Activated CD4-positive, alpha-beta T cell treated with anti-CD3 and anti-CD28 coated beads, Interleukin-2, Interleukin-4, amounts not matched to agents 100 ng/mL and 50 ng/mL, durations not matched to agents 16 hours and 8 hours (primary cell): ENCODE data around the gene BTBD7.

Experiments used
- DNase-seq: peaks from one replicate; pipeline ENCODE4 v3.0.0-alpha.2; 2020; ENCODE audit warnings: low spot score

BTBD7 gene

DNA sequence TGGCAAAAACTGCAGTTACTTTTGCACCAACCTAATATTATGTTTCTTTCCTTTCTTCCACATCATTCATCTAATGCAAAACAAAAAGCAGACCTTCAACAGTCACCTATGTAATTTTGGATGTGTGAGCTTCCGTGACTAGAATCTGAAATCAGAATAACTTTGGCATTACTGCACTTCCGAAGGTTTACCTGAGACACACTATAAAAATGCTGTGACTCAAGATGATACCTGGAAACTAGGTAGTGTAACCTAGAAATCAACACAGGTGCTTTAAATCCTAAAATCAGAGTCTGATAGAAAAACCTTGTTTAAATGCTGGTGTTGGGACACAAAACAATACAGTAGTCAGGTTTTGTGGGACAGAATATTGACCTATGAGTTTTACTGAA lies 2.2 kb downstream of the BTBD7 start:
- no peak for DNase-seq

DNA sequence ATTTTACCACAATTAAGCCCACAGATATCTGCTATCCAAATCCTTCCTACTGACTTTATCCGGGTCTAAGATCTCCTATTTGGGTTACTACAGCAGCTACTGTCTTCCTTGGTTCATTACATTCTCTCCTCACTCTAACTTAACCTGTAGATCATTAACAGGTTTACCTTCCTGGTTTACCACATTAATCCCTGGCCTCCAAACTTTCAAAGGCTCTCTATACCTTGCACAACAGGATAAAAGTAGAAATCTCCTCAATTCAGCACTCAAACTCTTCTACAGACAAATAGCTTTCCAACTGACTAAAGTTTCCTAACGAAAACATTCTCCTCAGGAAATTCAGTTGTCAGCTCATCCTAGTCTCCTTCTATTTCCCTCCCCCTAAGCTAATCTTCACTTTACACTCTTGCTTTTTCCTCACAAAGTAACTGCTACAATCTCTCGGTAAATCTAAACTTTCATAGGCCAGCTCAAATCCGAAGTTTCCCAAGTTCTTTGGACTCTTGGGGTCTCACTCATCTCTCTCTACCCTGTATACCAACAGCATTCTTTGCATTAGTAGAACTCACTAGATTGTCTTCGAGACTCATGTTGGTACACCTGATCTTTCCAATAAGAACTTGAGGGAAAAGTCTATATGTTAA lies 2.7 kb downstream of the BTBD7 start:
- DNase-seq, result no peak

DNA sequence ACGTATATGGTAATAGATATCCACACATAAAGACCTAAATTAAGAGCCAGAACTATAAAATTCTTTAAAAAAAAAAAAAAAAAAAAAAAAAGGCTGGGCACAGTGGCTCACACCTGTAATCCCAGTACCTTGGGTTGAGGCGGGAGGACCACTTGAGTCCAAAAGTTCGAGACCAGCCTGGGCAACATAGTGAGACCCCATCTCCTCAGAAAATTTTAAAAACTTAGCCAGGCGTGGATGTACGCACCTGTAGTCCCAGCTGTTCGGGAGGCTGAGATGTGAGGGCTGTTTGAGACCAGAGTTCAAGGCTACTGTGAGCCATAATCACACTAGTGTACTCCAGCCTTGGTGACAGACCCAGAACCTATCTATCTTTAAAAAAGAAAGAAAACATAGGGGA lies 4.3 kb downstream of the BTBD7 start:
- DNase-seq, result no peak

DNA sequence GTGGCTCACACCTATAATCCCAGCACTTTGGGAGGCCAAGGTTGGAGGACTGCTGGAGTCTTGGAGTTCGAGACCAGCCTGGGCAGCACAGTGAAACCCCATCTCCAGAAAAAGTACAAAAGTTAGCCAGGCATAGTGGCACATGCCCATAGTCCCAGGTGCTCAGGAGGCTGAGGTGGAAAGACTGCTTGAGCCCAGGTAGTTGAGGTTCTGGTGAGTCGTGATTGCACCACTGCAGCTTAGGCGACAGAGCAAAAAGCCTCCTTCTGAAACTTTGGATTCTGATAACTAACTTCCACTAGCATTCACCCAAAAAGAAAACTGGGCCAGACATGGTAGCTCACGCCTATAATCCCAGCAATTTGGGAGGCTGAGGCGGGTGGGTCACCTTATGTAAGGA lies 6.6 kb downstream of the BTBD7 start:
- no peak for DNase-seq

DNA sequence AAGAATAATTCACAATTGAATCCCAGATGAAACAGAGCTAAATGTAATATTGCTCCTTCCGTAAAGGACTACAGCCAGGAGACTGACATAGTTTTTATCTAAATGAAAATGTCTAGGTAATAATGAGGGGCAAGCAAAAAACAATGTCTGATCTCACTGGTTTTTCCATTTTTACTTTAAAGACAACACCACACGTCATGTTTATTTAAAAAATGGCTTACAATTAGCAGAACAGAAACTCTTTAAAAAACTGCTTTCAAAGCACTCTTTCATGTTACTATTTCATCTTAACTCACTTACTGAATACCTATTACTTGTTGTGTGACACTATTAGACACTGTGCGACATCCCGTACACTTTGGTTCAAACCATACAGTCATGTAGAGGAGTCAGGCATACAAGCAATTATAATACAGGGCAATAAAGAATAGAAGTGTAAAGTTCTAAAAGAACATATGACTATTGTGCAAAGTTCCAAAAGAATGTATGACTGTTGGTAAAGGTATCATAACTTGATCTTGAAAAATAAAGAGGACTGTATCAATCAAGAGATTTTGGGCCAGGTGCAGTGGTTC lies 9.1 kb downstream of the BTBD7 start:
- no peak for DNase-seq

DNA sequence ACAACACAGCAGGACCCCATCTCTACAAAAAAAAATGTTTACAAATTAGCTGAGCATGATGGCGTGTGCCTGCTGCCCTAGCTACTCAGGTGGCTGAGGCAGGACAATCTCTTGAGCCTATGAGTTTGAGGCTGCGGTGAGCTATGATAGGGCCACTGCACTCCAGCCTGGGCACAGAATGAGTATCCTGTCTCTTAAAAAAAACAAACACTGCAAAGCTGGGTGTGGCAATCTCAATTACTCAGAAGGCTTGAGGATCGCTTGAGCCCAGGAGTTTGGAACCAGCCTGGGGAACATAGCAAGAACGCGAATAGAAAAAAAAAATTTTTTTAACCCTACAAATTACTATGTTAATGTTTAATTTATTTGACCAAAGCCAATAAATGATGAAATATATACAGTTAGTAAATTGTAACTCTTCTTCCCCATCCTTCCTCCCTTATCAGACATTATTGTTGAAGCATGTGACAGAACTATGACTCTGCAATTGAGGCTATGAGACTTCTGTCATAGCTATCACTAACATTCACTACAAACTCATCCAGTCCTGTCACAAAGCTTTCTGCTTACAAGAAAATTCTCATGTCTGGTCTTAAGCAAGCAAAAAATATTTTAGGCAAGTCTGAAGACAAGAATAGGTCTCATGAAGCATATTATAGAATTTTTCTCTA lies 9.8 kb downstream of the BTBD7 start:
- DNase-seq, result no peak

DNA sequence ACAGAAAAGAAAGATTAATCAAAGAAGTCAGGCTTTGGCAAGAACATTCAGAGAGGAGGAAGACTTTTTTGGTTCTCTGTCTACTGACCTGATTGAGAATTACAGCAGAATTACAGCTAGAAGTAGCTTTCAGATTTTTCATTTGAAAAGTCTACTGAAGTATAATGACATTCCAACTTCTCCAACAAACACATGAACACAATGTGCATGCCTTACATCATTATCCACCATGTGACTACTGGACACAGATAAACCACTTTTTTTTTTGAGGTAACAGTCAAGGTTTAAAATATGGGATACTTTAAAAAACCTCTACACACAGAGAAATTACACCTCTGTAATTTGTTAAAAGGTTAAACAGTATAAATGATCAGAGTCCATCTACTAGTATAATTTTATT lies 12.3 kb downstream of the BTBD7 start:
- DNase-seq, result no peak

DNA sequence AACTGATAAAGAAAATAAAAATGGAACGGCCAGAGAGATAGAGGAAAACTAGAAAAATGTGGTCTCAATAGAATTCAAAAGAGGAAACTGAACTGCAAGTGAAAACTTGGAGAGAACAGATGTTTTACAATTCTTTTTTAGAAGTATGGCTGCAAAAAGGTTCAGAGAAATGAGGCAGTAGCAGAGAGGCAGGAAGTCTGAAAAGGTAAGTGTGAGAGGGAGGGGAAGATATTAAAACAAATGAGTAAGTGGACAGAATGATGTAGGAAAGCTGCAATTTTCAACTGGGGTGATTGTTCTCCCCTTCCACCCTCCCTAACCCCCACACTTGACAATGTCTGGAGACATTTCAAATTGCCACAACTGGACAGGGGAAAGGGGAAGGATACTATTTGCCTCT lies 12.9 kb downstream of the BTBD7 start:
- DNase-seq, result no peak

DNA sequence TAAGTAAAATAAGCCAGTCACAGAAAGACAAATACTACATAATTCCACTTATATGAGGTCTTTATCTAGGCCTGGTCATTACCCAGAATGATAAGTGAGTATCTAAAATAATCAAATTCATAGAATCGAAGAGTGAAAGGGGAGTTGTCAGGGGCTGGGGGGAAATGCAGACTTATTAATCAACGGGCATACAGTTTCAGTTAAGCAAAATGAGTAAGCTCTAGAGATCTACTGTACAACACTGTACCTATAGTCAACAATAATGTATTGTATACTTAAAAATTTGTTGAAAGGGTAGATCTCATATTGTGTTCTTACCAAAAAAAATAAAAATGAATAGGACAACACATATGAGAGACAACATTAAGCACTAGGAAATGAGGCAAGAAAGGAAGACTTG lies 13.3 kb downstream of the BTBD7 start:
- DNase-seq, result no peak

DNA sequence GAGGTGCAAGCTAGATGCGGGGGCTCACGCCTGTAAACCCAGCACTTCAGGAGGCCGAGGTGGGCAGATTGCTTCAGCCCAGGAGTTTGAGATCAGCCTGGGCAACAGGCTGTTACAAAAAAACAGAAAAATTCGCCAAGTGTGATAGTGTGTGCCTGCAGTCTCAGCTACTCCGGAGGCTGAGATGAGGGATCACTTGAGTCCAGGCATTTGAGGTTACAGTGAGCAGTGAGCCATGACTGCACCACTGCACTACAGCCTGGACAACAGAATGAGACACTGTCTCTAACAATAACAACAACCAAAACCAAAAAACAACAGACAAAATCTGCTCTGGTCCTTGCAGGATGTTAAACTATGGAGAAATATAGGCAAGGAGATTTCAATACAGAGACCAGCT lies 13.9 kb downstream of the BTBD7 start:
- no peak for DNase-seq

DNA sequence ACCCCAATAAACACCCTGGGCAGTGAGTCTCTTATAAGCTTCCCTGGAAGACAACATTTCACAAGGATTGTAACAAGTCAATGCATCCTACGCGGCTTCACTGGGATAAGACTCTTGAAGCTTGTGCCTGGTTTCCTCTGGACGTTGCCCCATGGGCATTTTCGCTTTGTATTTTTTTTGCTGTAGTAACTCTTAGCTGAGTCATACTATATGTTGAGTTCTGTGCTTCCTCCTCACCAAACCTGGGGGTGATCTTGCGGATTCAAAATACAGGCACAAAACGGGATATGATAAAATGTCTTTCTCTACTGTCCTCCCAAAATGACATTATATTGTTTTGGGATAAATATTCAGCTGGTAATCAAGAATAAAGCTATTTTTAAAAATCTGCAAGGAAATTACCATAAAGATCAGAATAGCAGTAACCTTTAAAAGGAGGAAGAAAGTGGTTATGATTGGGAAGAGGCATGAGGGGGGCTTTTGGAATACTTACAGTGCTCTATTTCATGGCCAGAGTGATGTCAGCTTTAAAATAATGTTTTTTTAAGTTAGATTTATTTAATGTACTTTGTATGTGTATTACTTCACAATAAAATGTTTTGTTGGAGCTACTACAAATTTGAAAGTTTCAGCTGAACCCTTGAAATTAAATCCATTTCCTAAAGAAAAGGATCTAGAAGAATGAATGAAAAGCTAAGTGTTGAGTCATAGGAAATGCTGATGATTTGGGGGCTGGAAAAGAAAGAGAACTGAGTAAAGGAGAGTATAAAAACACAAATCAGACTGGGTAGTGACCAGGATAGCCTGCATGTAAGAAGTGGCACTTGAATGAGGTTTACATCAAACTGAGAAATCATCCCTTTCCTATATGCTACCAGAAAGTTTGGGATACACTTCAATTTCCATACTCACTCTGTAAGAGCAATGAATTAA lies 14.7 kb downstream of the BTBD7 start:
- no peak for DNase-seq

DNA sequence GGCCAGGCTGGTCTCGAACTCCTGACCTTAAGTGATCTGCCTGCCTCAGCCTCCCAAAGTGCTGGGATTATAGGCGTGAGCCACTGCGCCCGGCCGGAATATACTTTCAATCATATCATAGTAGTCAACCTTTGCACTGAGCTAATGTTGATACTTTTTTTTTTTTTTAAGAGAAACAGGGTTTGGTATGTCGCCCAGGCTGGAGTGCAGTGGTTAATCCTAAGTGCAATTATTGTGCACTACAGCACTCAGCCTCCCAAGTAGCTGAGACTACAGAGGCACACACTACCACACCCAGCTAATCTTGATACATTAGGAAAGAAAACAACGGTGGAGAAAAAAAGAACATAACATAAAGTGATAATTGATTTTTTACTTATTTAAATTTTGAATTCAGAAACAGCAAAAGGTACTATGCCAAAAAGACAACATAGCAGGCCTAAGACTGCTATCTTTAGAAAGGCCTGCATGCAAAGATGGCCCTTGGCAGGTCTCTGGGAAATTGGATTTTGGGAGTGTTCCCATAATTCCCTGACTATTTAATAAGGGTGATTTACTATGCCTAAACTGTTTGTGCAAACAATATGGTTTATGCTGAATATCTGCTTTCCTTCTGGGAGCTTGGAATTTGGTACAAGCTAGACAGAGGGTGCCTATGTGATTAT lies 15.5 kb downstream of the BTBD7 start:
- no peak for DNase-seq

DNA sequence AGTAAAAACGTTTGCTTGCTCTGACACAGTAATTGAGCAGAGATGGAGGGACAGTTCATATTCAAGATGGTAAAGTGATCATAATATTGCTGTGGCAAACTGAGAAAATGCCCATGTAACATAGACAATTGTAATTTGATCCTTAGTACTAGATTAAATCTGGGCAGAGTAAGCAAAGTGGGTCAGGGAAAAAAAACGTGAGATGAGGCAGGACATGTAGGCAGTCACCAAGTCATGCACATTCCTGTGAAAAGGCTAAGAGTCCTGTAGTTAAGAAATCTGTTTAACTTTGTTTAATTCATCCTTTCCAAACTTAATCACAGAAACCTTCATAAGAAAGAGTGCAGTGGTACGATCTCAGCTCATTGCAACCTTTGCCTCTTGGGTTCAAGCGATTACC lies 16.1 kb downstream of the BTBD7 start:
- DNase-seq, result no peak

DNA sequence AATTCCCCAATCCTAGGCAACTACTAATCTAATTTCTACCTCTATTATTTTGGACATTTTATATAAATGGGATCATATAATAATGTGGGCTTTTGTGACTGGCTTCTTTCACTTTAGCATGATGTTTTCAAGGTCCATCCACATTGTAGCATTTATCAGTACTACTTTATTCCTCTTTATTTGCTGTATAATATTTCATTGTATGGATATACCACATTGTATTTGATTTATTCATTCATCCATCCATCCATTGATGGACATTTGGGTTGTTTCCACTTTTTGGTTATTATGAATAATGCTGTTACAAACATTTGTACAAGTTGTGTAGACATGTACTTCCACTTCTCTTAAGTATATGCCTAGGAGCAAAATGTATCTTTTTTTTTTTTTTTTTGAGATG lies 17.3 kb downstream of the BTBD7 start:
- no peak for DNase-seq

DNA sequence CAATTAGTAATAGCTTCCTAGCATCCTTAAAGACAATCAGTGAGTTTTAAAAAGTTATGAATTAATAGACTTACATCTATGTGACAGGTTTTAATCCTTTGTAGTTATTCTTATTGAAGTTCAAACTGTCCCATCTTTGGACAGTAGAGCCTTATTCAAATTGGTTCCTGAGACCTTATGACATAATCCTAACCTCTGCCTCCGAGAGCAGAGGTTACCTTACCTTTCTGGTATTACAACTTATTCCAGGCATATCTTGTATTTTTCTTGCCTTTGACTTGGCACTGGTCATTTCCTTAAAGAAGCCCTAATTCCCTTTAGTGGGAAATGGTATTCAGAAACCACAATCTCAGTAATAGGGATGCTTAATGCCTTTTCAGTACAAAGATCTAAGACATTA lies 21.8 kb downstream of the BTBD7 start:
- no peak for DNase-seq

DNA sequence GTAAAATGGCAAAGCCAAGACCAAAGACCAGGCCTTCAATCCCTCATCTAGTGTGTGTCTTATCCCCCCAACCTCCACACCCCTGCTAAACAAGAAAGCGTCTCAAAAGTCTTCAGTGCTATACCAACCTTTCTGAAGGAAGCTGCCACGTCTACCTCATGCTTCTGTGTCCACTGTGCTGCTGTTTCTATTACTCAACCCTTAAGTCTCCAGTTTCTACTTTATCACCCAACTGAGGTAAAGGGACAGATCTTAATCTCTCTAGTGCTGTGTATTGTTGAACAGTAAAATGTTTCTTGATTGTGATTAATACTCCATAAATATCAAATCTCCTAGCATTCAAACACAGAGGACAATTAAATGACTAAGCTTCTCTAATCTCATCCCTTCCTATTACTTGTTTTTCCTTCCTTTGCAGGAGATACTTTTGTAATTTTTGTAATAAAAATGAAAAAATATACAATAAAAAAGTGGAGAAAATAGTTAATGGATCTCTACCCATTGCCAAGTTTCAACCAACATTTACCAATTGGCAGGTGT lies 23.3 kb downstream of the BTBD7 start:
- DNase-seq, result no peak

DNA sequence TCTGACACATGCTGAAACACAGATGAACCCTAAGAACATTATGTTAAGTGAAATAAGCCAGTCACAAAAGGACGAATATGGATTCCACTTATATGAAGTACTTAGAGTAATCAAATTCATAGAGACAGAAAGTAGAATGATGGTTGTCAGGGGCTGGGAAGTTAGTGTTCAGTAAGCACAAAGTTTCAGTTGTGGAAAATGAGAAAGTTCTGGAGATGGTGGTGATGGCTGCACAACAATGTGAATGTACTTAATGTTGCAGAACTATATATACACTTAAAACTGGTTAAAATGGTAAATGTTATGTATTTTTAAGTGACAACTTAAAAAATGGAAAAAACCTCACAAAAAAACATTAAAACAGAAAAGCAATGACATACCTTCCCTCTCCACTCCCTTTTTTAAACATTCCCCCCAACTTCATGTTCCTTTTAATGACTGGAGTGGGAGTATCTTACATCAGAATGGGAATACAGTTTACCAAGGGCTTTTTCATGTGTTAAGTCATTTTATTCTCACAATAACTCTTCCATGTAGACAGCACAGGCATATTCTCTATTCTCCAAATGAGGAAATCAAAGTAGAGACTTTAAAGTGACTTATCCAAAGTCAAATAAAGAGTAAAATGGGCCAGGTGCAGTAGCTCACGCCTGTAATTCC lies 24.0 kb downstream of the BTBD7 start:
- DNase-seq, result no peak

DNA sequence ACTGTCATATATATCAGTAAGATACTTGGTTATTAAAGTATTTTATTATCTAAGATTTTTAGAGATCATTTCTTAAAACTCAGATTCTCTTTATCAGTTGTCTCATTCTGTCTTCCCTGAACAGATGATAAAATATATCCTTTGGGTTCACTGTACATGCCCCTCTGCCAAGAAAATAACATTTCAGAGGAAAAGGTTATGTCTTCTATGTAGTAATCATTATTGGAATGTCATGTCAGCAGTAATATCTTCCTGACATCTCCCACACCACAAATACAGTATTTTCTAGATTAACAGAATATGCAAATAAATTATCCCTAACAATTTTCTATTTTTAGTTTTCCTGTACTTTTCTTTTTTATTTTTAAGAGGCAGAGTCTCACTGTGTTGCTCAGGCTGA lies 26.0 kb downstream of the BTBD7 start:
- no peak for DNase-seq

DNA sequence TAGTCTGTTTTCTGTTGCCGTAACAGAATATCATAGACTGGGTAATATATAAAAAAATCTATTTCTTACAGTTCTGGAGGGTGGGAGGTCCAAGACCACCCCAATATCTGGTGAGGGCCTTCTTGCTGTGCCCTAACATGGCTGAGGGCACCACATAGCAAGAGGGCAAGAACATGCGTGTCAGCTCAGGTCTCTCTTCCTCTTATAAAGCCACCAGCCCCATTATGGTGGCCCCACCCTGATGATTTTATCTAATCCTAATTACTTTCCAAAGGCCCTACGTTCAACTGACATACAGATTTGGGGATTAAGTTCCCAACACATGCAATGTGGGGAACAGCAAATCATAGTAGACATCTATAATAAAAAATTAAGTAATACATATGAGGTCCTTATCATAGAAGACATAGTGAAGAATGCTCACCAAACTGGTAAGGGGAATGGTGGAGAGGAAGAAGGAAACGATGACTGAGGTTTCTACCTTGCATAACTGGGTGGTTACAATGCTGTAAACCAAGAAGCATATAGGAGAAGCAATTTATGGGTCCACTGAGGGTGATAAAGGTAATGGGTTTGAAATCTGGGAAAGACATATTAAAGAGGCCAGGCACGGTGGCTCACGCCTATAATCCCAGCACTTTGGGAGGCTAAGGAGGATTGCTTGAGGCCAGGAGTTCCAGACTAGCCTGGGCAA lies 27.0 kb downstream of the BTBD7 start:
- no peak for DNase-seq

DNA sequence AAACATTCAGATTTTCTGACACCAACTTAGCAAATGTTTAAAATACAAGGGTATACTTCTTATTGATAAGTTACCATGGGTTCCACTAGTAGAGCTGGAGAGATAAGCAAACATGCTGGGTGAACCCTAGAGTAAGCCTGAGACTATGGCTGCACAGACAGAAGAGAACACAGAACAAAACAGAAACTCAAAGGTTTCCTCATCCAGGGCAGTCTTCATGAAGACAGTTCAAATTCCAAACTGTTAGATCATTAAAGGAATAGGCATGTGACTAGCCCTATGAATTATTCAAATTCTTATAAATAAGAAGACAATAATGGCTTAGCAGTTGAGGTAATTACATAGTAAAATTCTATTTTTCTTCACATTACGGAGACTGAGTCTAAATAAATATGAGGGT lies 28.1 kb downstream of the BTBD7 start:
- DNase-seq, result no peak

DNA sequence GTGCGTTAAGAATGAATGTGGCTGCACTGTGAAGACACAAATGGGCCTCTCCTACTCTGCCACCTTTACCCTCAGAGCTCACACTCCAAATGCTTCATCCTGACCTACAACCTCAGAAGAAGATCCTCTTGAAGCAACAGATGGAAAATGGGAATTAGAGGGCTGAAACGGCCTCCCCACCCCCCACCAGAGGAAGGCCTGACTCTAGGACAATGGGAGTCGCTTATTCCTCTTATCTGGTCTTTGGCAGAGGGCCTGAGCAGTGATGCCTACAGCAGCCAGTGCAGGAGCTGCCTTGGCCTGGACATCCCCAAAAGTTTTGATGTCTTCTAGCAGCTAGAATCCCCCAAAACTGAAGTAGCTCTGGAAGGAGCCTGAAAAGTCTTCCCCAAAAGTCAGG lies 29.2 kb downstream of the BTBD7 start:
- no peak for DNase-seq
